H9 (cell line): ENCODE data around the gene L1CAM. TPM values are rescaled to one million over a fixed set of nuclear protein-coding genes. Genes with fewer than 3 reads are reported as not detected.

Experiments used
- DNase-seq: peaks from one replicate; pipeline ENCODE4 v3.0.0-alpha.2; 2017
- H2AFZ ChIP-seq: one replicate; pipeline ENCODE4 v1.6.1; 2013; ENCODE audit warnings: mild to moderate bottlenecking, low read length, control low read depth, moderate library complexity
- H2AK5ac ChIP-seq: 2 replicates; pipeline ENCODE4 v1.6.1; 2013; ENCODE audit warnings: low read length, control low read depth, mixed read lengths; ENCODE audit not compliant: insufficient read length
- H2BK120ac ChIP-seq: one replicate; pipeline ENCODE4 v1.6.1; 2013; ENCODE audit warnings: low read depth, mild to moderate bottlenecking, low read length, control low read depth, inconsistent platforms; ENCODE audit not compliant: poor library complexity, severe bottlenecking
- H2BK12ac ChIP-seq: 2 replicates; pipeline ENCODE4 v1.6.1; 2013; ENCODE audit warnings: low read length, control low read depth, mixed read lengths, low read depth; ENCODE audit not compliant: insufficient read length
- H2BK15ac ChIP-seq: 2 replicates; pipeline ENCODE4 v1.6.1; 2013; ENCODE audit warnings: low read depth, low read length, control low read depth
- H2BK20ac ChIP-seq: one replicate; pipeline ENCODE4 v1.6.1; 2013; ENCODE audit warnings: low read depth, mild to moderate bottlenecking, low read length, control low read depth, inconsistent platforms; ENCODE audit not compliant: poor library complexity, severe bottlenecking
- H2BK5ac ChIP-seq: 2 replicates; pipeline ENCODE4 v1.6.1; 2013; ENCODE audit warnings: low read length, control low read depth, mixed read lengths; ENCODE audit not compliant: insufficient read length
- H3K14ac ChIP-seq: 2 replicates; pipeline ENCODE4 v1.6.1; 2013; ENCODE audit warnings: low read length, control low read depth; ENCODE audit not compliant: insufficient read depth
- H3K18ac ChIP-seq: 2 replicates; pipeline ENCODE4 v1.6.1; 2013; ENCODE audit warnings: low read depth, mild to moderate bottlenecking, mixed read lengths, low read length, control low read depth; ENCODE audit not compliant: insufficient read length
- H3K23ac ChIP-seq: 2 replicates; pipeline ENCODE4 v1.6.1; 2013; ENCODE audit warnings: low read length, control low read depth, mixed read lengths, low read depth; ENCODE audit not compliant: insufficient read length
- H3K23me2 ChIP-seq: 2 replicates; pipeline ENCODE4 v1.6.1; 2013; ENCODE audit warnings: low read depth, mild to moderate bottlenecking, mixed read lengths, low read length, control low read depth; ENCODE audit not compliant: insufficient read length, poor library complexity, severe bottlenecking
- H3K27ac ChIP-seq: 2 replicates; pipeline ENCODE4 v1.5.1; 2013; ENCODE audit warnings: low read length, control low read depth, mixed read lengths, low read depth; ENCODE audit not compliant: insufficient read length
- H3K27me3 ChIP-seq: 2 replicates; pipeline ENCODE4 v1.6.1; 2013; ENCODE audit warnings: low read length, control low read depth, inconsistent platforms; ENCODE audit not compliant: insufficient read depth
- H3K4ac ChIP-seq: 2 replicates; pipeline ENCODE4 v1.6.1; 2013; ENCODE audit warnings: low read depth, mild to moderate bottlenecking, control low read depth, inconsistent platforms, low read length, moderate library complexity
- H3K4me1 ChIP-seq: 2 replicates; pipeline ENCODE4 v1.6.1; 2013; ENCODE audit warnings: low read length, control low read depth, inconsistent platforms; ENCODE audit not compliant: insufficient read depth
- H3K4me2 ChIP-seq: 2 replicates; pipeline ENCODE4 v1.6.1; 2013; ENCODE audit warnings: low read length, control low read depth, mixed read lengths; ENCODE audit not compliant: insufficient read length, insufficient read depth
- H3K56ac ChIP-seq: 2 replicates; pipeline ENCODE4 v1.6.1; 2013; ENCODE audit warnings: low read depth, mild to moderate bottlenecking, mixed read lengths, low read length, control low read depth; ENCODE audit not compliant: insufficient read length
- H3K79me1 ChIP-seq: 2 replicates; pipeline ENCODE4 v1.6.1; 2013; ENCODE audit warnings: low read depth, mild to moderate bottlenecking, moderate library complexity, low read length, control low read depth, inconsistent platforms; ENCODE audit not compliant: insufficient read depth, poor library complexity, severe bottlenecking
- H3K79me2 ChIP-seq: 2 replicates; pipeline ENCODE4 v1.6.1; 2013; ENCODE audit warnings: low read length, control low read depth, inconsistent platforms; ENCODE audit not compliant: insufficient read depth
- H3K9ac ChIP-seq: 2 replicates; pipeline ENCODE4 v1.6.1; 2013; ENCODE audit warnings: low read length, control low read depth, mixed read lengths; ENCODE audit not compliant: insufficient read length; ENCODE audit errors: extremely low read depth
- H3K9me3 ChIP-seq: one replicate; pipeline ENCODE4 v1.6.1; 2013; ENCODE audit warnings: low read depth, low read length, inconsistent platforms; ENCODE audit not compliant: control insufficient read depth
- H3T11ph ChIP-seq: one replicate; pipeline ENCODE4 v1.6.1; 2013; ENCODE audit warnings: mild to moderate bottlenecking, low read length, control low read depth, inconsistent platforms
- H4K20me1 ChIP-seq: one replicate; pipeline ENCODE4 v1.6.1; 2013; ENCODE audit not compliant: control insufficient read depth, insufficient read length, insufficient read depth
- H4K5ac ChIP-seq: 2 replicates; pipeline ENCODE4 v1.6.1; 2013; ENCODE audit warnings: low read depth, mild to moderate bottlenecking, mixed read lengths, low read length, control low read depth; ENCODE audit not compliant: insufficient read length
- H4K8ac ChIP-seq: replicated peaks from 2 replicates; pipeline ENCODE4 v1.6.1; 2013; ENCODE audit warnings: low read length, control low read depth, mixed read lengths, low read depth; ENCODE audit not compliant: insufficient read length
- H4K91ac ChIP-seq: 2 replicates; pipeline ENCODE4 v1.6.1; 2013; ENCODE audit warnings: low read depth, mild to moderate bottlenecking, moderate library complexity, mixed read lengths, low read length, control low read depth; ENCODE audit not compliant: insufficient read length
- H3K27ac Mint-ChIP-seq, 3 experiments: 2 replicates in 2 of 3; 3 replicates in 1 of 3; pipeline ENCODE4 v1.8.0; 2020 to 2021; ENCODE audit warnings: mixed read lengths in 3 of 3, mild to moderate bottlenecking in 1 of 3, moderate library complexity in 1 of 3
- H3K27me3 Mint-ChIP-seq: 2 replicates; pipeline ENCODE4 v1.8.0; 2021; ENCODE audit warnings: low read depth, mild to moderate bottlenecking, moderate library complexity, mixed read lengths
- H3K36me3 Mint-ChIP-seq, 3 experiments: 2 replicates in 2 of 3; 3 replicates in 1 of 3; pipeline ENCODE4 v1.8.0; 2020 to 2021; ENCODE audit warnings: low read depth in 3 of 3, mixed read lengths in 3 of 3; ENCODE audit not compliant: insufficient read depth in 1 of 3
- H3K4me1 Mint-ChIP-seq, 2 experiments: 2 replicates each; pipeline ENCODE4 v1.8.0; 2020; ENCODE audit warnings: mixed read lengths in 2 of 2
- H3K4me3 Mint-ChIP-seq, 2 experiments: 2 replicates in 1 of 2; 3 replicates in 1 of 2; pipeline ENCODE4 v1.8.0; 2020 to 2021; ENCODE audit warnings: mild to moderate bottlenecking in 2 of 2, mixed read lengths in 2 of 2, moderate library complexity in 1 of 2
- H3K9me3 Mint-ChIP-seq, 2 experiments: 2 replicates in 1 of 2; 3 replicates in 1 of 2; pipeline ENCODE4 v1.8.0; 2020; ENCODE audit warnings: mild to moderate bottlenecking in 2 of 2, mixed read lengths in 2 of 2, moderate library complexity in 1 of 2
- WGBS: extraction: QIAGEN DNeasy Blood & Tissue Kit; methylation state at CpG from one replicate; pipeline ENCODE4 v1.1.7; 2013; ENCODE audit warnings: missing lambda C conversion rate, low lambda C conversion rate, mixed read lengths; ENCODE audit not compliant: insufficient read length; ENCODE audit errors: extremely low coverage; 5-methylcytosine and 5-hydroxymethylcytosine counted together
- total RNA-seq: library from RNA; stranded (reverse); gene quantifications from 2 replicates; pipeline ENCODE4 v1.2.1, GENCODE V29; 2021
- TF ChIP-seq, protein P1 (sequence below): fragments of 200-600 bp; sonication (generic); conservative IDR thresholded peaks from 3 replicates; pipeline ENCODE4 v1.8.0; 2021; ENCODE audit warnings: antibody characterized with exemption, mild to moderate bottlenecking

L1CAM gene
- total RNA-seq, 1 experiment from 2014 or later: 22.7 TPM

DNA sequence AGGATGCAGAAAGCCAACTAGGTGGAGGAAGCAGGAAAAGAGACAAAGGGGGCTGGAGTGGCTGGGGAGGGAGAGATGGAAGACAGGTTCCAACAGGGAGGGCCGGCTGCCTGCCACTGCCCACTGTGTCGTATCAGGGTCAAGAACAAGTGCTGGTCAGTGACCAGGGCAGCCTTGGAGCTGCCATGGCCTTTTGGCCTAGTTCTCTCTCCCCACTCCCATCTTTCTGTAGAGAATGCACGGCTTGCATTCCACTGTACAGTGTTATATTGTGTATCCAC lies 11.9 kb downstream of the L1CAM start:
- Histone ChIP-seq H4K8ac (no peak overlapping the region), H3K79me1 (no peaks in the 10 kb centered on the region), H3K56ac (no peak overlapping the region), H2BK20ac (no peak overlapping the region), H2BK5ac (no peak overlapping the region), H3K23ac (no peak overlapping the region), H3T11ph (no peak overlapping the region), H3K27ac (no peak overlapping the region), H3K18ac (no peak overlapping the region), H3K4ac (no peak overlapping the region), H2BK12ac (no peak overlapping the region), H3K23me2 (peaks cover 2% of the 10 kb centered on the region), H2BK15ac (no peak overlapping the region), H3K14ac (no peak overlapping the region), H2AFZ (no peak overlapping the region), H3K4me2 (no peak overlapping the region), H2AK5ac (no peak overlapping the region), H3K4me1 (no peaks in the 10 kb centered on the region; the same call in none of the 2 replicates), H3K79me2 (no peaks in the 10 kb centered on the region), H4K91ac (no peak overlapping the region), H3K27me3 (no peaks in the 10 kb centered on the region), H3K9ac (no peak overlapping the region), H2BK120ac (no peak overlapping the region), H4K20me1 (no peaks in the 10 kb centered on the region), H4K5ac (no peak overlapping the region), H3K9me3 (no peaks in the 10 kb centered on the region)
- H3K4me1 Mint-ChIP-seq: peaks cover 18 to 46% of the 10 kb centered on the region in 2 experiments
- DNase-seq: no peak
- peaks cover 66 to 86% of the 10 kb centered on the region in 2 experiments for H3K9me3 Mint-ChIP-seq
- H3K27ac Mint-ChIP-seq: no peak overlapping the region
- TF ChIP-seq, protein P1, sequence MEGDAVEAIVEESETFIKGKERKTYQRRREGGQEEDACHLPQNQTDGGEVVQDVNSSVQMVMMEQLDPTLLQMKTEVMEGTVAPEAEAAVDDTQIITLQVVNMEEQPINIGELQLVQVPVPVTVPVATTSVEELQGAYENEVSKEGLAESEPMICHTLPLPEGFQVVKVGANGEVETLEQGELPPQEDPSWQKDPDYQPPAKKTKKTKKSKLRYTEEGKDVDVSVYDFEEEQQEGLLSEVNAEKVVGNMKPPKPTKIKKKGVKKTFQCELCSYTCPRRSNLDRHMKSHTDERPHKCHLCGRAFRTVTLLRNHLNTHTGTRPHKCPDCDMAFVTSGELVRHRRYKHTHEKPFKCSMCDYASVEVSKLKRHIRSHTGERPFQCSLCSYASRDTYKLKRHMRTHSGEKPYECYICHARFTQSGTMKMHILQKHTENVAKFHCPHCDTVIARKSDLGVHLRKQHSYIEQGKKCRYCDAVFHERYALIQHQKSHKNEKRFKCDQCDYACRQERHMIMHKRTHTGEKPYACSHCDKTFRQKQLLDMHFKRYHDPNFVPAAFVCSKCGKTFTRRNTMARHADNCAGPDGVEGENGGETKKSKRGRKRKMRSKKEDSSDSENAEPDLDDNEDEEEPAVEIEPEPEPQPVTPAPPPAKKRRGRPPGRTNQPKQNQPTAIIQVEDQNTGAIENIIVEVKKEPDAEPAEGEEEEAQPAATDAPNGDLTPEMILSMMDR: no peak
- H3K27me3 Mint-ChIP-seq: peaks cover 11% of the 10 kb centered on the region
- no CpG with 5 or more reads among the region's 3 CpGs for WGBS
- no peak overlapping the region for H3K4me3 Mint-ChIP-seq
- H3K36me3 Mint-ChIP-seq: peaks cover 6 to 25% (median 16%) of the 10 kb centered on the region in 3 experiments; a peak in 6 of 7 replicates
